SK-N-SH (cell line): ENCODE results near the gene AKR1A1.

Experiments used
- CTCF ChIP-seq: fragments of 200-600 bp; sonication (generic); IDR thresholded peaks from 2 replicates; pipeline ENCODE4 v1.6.1; 2017; ENCODE audit warnings: antibody characterized with exemption, mild to moderate bottlenecking, moderate library complexity
- EP300 ChIP-seq, 2 experiments: IDR thresholded peaks; 2 replicates each; pipeline versions ENCODE4 v1.4.0 to v1.6.1; 2012; ENCODE audit warnings: borderline replicate concordance in 1 of 2, low read depth in 1 of 2, low read length in 1 of 2
- EZH2phosphoT487 ChIP-seq: fragments of 200-600 bp; sonication (generic); IDR thresholded peaks from 2 replicates; pipeline ENCODE4 v1.6.1; 2017; ENCODE audit warnings: low read depth, mixed run types, mild to moderate bottlenecking, antibody characterized with exemption, moderate library complexity, borderline replicate concordance
- MXI1 ChIP-seq: IDR thresholded peaks from 2 replicates; pipeline ENCODE4 v1.6.1; 2012; ENCODE audit warnings: mild to moderate bottlenecking, low read depth, low read length, improper control_type of control experiment
- POLR2AphosphoS5 ChIP-seq: IDR thresholded peaks from 2 replicates; pipeline ENCODE4 v1.6.1; 2012; ENCODE audit warnings: low read depth, low read length
- RAD21 ChIP-seq: IDR thresholded peaks from 2 replicates; pipeline ENCODE4 v1.6.1; 2012; ENCODE audit warnings: mild to moderate bottlenecking, low read length
- RXRA ChIP-seq: IDR thresholded peaks from 2 replicates; pipeline ENCODE4 v1.4.0; 2012; ENCODE audit warnings: low read depth, mild to moderate bottlenecking, borderline replicate concordance
- TAF1 ChIP-seq: IDR thresholded peaks from 2 replicates; pipeline ENCODE4 v1.6.1; 2012; ENCODE audit warnings: low read depth, mild to moderate bottlenecking, low read length, moderate library complexity, borderline replicate concordance
- TCF12 ChIP-seq: IDR thresholded peaks from 2 replicates; pipeline ENCODE4 v1.4.0; 2012
- TF ChIP-seq, protein P1 (sequence below): IDR thresholded peaks from 2 replicates; pipeline ENCODE4 v1.6.1; 2012; ENCODE audit warnings: mild to moderate bottlenecking, low read depth, low read length, moderate library complexity
- TF ChIP-seq, protein P2 (sequence below): IDR thresholded peaks from 2 replicates; pipeline ENCODE4 v1.4.0; 2012; ENCODE audit warnings: low read depth

DNA sequence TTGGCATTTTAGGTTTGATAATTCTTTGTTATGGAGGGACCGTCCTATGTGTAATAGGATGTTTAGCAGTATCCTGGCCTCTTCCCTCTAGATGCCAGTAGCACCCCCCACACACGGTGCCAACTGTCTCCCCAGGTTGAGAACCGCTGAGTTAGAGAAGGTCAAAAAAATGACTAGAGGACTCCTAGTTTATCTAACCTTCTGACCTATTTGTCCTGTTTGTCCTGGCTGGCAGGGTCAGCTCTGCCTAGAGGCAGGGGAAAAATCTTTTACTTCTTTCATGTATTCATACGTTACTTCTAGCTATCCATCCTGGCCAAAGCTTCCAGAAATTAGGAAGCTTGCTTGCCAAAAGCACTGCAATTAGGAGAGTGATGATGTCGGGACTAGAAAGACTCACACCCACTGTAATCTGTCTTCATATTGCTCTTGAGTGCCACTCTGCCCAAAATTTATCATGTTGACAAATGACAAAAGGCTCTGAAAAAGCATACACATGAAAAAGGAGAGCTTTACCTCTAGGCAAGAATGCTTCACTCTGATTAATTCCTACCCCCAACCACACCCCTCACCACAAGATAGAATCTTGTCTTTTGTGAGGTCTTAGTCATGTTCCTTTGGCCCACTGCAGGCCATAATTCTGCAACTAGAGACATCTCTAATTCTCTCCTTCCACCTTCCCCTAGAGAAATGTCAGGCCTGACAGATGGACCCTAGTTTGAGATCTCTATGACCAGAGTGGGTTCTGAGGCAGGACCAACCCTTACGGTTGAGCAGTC is 14.4 kb upstream of the AKR1A1 start:
- TF ChIP-seq CTCF = no peak
- no peak for TF ChIP-seq RXRA
- no peak for TF ChIP-seq POLR2AphosphoS5
- TF ChIP-seq, protein P1, sequence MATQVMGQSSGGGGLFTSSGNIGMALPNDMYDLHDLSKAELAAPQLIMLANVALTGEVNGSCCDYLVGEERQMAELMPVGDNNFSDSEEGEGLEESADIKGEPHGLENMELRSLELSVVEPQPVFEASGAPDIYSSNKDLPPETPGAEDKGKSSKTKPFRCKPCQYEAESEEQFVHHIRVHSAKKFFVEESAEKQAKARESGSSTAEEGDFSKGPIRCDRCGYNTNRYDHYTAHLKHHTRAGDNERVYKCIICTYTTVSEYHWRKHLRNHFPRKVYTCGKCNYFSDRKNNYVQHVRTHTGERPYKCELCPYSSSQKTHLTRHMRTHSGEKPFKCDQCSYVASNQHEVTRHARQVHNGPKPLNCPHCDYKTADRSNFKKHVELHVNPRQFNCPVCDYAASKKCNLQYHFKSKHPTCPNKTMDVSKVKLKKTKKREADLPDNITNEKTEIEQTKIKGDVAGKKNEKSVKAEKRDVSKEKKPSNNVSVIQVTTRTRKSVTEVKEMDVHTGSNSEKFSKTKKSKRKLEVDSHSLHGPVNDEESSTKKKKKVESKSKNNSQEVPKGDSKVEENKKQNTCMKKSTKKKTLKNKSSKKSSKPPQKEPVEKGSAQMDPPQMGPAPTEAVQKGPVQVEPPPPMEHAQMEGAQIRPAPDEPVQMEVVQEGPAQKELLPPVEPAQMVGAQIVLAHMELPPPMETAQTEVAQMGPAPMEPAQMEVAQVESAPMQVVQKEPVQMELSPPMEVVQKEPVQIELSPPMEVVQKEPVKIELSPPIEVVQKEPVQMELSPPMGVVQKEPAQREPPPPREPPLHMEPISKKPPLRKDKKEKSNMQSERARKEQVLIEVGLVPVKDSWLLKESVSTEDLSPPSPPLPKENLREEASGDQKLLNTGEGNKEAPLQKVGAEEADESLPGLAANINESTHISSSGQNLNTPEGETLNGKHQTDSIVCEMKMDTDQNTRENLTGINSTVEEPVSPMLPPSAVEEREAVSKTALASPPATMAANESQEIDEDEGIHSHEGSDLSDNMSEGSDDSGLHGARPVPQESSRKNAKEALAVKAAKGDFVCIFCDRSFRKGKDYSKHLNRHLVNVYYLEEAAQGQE = no peak
- TF ChIP-seq EZH2phosphoT487 = no peak
- no peak for TF ChIP-seq MXI1
- TF ChIP-seq TAF1 = no peak
- TF ChIP-seq RAD21 = no peak
- no peak for TF ChIP-seq TCF12
- no peak for TF ChIP-seq EP300 (IDR thresholded peaks at IDR 0.05; ENCODE audit: borderline replicate concordance in 1 of 2, low read depth in 1 of 2, low read length in 1 of 2)
- TF ChIP-seq, protein P2, sequence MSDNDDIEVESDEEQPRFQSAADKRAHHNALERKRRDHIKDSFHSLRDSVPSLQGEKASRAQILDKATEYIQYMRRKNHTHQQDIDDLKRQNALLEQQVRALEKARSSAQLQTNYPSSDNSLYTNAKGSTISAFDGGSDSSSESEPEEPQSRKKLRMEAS = no peak
